Urothelium cell line (cell line): ENCODE results near the gene CYTH3.
"Not testable (repeated sequence)": the region's sequence is repeated elsewhere in the genome, so short reads cannot be mapped to it uniquely, and the experiment has no call there.

Experiments used
- DNase-seq: peaks from one replicate; pipeline ENCODE4 v3.0.0; 2011; ENCODE audit warnings: low spot score, mixed read lengths
- FAIRE-seq: peaks from 2 replicates; lab custom pipeline; 2011; peaks lifted over from hg19 to GRCh38; lab: Jason Lieb, UNC

CYTH3 gene

DNA sequence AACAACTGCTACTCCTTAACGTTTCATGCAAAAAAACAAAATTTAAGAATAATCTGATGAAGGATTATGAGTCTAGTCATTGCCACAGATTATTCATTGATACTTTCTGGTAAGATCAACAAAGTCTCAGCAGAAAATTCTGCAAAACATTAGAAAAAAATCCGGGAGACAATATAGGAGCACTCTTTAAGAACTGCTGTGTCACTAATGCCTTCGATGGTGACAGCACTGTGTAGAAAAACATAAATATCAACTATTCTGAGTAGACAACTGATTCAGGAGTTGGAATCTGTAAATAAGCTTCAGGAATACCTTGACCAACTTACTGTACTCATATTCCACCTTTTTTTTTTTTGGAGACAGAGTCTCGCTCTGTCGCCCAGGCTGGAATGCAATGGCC is 69.0 kb downstream of the CYTH3 start:
- peak; percentile 37 for FAIRE-seq
- DNase-seq: no peak

DNA sequence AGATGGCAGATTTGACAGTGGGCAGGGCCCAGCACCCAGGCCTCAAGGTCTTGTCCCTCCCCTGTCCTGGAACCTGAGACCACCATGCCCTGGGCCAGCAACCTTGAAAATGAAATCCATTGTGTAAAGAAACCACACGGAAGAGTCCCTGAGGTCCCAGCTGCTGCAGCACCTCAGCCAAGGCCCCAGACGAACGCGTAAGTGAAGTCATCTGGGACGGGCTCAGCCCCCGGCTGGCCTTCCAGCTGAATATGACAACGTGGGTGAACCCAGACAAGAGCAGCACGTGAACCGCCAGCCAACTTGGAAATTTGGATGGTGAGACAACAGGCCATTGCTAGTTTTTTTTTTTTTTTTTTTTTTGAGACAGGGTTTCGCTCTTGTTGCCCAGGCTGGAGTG is 70.3 kb downstream of the CYTH3 start:
- FAIRE-seq: no peak
- DNase-seq: no peak

DNA sequence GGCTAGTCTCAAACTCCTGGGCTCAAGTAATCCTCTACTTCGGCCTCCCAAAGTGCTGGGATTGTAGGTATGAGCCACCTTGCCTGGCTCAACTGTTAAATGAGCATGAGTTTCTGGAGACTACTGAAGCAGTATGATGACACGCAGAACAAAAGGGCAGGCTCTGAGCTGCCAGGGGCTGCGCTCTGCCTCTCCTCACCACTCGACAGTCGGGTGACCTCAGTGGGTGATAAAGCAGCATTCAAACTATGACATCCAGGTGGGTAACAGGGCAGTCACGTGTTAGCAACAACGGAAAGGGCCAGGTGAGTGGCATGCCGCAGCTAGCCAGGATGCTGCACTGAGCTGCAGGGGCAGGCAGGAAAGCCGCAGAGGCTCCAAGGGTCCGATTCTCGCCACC is 71.5 kb downstream of the CYTH3 start:
- DNase-seq (no peak), FAIRE-seq (peak; percentile 97)

DNA sequence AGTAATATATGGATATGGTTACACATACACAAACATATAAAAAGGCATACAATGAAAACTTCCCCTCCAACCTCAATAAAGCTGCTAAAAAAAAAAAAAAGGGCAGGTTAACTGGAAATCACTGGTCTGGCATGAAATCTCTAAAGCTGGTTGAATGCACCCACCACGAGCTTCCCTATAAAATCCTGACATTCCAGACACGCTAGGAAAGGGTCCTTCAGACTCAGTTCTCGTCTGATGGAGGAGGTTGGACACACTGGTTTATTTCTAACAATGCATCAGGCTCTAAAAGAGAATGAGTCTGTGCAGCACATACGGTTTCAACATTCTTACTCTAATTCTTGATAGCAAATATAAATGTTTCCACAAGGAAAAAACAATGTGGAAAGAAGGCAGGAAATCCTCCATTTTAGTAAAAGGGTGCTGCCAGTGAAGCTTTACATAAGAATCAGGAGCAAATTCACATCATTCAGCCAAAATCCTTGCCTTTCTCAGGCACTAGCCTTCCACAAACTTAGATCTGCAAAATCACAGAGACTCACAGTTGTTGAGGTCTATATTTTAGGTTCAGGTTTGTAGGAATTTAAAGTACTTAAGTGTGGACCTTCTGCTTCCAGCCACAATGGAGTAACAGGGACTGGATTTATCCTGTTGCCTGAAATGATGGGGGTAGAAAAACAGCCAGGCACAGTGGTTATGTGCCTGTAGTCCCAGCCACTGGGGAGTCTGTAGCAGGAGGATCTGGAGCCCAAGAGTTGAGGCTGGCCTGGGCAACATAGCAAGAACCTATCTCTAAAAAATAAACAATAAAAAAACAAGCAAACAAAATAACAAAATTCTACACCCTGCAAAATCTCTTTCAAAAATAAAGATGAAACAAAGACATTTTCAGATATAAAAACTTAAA is 73.5 kb downstream of the CYTH3 start:
- peak; percentile 84 for FAIRE-seq
- no peak for DNase-seq

DNA sequence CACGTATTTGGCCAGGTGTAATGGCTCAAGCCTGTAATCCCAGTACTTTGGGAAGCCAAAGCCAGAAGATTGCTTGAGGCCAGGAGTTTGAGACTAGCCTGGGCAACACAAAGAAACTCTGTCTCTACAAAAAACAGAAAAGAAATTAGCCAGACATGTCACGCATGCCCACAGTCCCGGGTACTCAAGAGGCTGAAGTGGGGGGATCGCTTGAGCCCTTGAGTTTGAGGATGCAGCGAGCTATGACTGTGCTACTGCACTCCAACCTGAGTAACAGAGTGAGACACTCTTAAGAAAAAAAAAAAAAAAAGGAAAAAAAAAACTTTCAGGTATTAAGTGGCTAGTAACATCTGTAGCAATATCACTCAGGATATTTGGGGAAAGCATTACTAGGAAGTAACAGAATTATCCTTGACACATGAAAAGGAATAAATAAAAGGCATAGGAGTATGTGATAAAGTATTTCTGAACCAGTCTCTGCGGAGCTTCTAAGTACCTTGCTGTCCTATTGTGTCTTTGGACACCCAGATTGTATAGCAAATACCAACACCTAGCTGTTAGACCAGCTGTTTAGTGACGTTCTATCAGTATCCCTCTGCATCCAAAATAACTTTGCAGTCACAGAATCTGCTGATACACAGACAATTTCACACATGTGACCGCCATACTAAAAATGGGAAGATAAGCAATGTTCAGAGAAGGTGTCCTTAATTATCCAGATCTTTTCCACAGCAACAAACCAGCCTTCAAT is 74.4 kb downstream of the CYTH3 start:
- FAIRE-seq (peak; percentile 94), DNase-seq (no peak)

DNA sequence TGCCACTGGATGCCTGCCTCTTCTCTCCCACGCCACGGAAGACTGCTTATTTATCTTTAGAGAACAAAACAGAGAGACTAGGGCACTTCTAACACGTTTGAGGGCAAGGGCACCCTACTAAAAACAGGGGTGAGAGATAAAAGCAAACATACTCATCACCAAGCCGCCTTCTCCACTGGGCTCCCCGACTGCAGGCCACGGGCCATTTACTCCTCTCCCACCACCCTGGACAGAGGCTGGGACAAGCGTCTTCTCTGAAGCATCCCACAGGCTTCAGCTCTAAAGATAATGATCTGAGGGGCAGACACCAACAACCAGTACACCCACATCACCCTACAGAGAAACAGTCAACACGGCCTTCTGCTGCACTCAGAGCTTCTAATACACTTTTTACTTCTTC is 78.7 kb downstream of the CYTH3 start:
- DNase-seq (no peak), FAIRE-seq (peak; percentile 77)

DNA sequence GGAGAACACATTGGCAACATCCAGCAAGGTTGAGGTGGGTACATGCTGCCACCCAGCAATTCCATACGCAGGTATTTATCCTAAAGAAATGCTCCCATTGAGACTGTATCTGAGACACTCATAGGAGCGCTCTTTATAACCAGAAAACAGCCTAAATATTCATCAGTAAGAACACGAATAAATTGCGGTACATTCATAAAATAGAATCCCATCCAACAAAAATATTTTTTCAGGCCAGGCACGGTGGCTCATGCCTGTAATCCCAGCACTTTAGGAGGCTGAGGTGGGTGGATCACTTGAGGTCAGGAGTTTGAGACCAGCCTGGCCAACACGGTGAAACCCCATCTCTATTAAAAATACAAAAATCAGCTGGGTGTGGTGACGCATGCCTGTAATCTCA is 81.9 kb downstream of the CYTH3 start:
- DNase-seq, FAIRE-seq: not testable (repeated sequence)

DNA sequence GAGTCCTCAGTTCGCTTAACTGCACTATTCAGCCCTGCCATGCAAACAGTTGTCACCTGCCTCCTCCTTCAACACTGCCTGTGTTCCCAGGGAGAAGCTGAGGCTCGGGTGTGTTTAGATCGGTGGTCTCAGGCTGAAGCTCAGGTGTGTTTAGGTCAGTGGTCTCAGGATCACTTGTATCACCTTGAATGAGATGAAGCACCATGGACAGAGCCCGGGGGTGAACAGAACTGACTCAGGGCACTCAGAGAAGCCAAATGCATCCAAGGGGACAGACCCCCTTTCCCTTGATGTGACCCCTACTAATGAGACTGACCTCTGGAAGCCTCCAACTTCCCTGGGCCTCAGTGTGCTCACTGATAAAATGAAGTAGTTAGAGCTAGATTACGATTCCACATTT is 84.0 kb downstream of the CYTH3 start:
- DNase-seq (no peak), FAIRE-seq (peak; percentile 93)

DNA sequence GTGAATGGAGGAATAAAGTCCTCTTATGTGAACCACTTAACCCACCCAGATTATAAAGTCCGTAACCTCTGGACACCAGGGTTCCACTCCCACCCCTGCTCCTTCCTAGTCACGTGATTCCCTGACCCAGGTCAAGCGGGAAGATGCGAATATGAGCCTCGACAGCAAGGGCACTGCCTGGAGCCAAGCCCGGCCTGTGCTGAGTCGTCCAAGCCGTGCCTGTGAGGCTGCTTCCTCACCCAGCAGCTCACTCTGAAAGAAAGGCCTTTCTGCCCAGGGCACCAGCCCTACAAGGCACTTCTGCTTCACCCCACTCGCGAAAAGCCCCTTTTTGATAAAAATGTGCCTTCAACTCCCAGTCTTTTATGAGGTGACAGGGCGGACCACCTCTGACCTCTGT is 85.8 kb downstream of the CYTH3 start:
- no peak for DNase-seq
- peak; percentile 32 for FAIRE-seq

DNA sequence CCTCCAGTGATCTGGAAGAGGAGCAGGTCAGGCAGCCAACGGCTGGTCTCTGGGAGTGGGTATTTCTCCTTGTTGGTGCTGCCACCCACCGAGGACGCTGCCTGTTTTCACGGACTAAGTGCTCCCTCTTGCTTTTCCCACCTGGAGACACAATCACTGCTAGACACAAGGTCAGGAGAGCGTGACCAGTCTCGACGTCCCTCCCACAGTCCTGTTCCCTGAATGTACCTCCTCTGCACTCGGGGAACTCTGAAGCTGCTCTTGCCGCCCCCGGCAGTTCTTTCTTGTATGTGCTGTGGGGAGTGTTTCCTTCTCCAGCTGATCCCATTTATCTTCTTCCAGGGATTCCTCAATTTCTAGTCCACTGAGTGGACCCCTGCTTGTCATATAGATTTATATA is 89.4 kb downstream of the CYTH3 start:
- DNase-seq (no peak), FAIRE-seq (peak; percentile 17)

DNA sequence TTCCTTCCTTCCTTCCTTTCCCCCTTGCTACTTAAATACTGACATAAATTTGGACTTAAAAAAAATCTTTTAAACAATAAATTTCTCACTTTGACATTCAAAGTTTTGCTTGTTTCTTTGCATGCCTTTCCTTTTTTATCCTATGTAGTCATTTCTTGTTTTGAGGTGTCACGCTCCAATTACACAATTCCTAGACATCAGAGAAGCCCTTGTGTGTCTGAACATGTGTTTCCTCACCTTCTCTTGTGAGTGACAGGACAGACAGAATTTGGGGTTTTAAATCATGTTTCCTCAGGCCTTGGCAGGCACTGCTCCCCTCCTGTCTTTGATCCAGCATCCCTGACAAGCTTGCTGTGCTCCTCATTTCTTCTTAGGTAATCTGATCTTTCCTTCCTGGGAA is 91.3 kb downstream of the CYTH3 start:
- DNase-seq: no peak
- no peak for FAIRE-seq

DNA sequence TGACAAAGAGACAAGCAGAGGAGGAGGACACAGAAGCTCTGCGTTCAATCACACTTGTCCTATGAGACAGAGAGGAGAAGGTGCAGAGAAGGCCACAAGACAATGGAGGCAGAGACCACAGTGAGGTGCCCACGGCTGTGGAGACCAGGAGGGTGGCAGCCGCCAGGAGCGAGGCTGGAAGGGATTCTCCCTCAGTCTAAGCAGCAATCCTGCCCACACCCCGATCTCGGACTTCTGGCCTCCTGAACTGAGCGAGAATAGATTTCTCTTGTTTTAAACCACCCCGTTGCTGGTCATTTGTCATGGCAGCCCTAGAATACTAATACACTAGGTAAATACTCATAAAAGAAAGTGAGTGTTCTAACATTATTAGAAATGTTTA is 92.1 kb downstream of the CYTH3 start:
- DNase-seq: no peak
- FAIRE-seq: no peak

DNA sequence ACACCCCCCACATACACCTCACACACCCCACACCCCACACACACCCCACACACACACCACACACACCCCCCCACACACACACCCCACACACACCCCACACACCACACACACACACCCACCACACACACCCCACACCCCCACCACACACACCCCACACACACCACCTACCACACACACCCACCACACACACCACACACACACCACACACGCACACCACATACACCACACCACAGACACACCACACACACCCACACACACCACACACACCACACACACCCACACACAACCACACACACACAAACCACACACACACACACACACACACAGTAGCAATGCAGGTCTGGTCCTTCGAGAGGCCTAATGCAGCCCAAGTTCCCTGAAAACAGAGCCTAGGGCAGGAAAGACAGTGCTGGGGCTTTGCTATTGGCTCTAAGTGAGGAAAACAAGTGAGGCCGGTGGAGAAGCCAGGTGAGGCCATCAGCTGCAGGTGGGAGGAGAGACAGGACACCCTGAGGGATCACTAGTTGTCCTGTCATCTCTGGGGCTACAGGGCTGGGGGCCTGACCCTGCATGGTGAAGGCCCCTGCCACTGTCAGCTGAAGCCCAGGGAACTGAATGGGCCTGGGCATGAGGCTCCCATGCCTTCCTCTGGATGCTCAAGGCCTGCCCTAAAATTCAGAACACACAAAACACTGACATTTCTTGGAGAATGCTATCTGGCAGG is 92.6 kb downstream of the CYTH3 start:
- FAIRE-seq: peak; percentile 100

DNA sequence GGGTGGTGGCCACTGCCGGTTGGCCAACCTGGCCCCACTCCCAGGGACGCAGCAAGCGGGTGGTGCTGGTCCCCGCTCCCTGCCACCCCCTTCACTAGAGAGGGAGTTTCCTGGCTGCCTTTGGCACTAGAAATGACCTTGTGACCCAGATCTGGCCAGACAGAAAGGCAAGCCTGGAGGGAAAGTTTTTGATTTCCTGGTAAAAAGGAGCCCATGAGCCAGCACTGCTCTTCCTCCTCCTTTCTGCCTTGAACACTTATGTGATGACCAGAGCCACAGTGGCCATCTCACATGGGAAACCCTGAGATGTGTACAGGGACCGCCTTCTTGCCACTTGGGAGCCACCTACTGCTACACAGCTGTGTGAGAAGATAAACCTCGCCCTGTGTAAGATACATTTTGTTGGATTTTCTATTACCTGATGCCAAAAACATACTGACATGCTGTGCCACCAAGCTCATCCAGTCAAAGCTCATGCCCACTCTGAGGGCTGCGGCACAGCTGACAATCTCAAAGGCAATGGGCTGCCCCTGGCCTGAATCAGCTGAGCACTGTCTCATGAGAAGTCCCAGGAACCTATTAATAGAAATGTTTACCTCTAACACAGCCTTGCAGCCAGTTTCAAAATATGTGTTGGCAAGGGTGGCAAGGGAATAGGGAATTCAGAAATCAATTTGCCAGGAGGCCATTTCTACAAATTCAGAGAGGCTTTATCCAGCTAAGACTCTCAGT is 94.0 kb downstream of the CYTH3 start:
- FAIRE-seq: peak; percentile 91
- DNase-seq: no peak

More for the DNA sequence above, 92.6 kb downstream of the CYTH3 start:
- DNase-seq: no peak

DNA sequence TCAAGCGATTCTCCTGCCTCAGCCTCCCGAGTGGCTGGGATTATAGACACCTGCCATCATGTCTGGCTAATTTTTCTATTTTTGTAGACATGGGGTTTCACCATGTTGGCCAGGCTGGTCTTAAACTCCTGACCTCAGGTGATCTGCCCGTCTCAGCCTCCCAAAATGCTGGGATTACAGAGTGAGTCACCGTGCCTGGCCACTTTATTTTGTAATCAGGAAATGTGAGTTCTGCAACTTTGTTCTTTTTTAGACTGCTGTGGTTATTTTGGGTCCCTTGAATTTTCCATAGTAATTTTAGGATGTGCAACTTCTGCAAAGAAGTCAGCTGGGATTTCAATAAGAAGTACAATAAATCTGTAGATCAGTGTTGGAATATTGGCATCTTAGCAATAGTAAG is 96.8 kb downstream of the CYTH3 start:
- peak; percentile 37 for FAIRE-seq
- DNase-seq: no peak

DNA sequence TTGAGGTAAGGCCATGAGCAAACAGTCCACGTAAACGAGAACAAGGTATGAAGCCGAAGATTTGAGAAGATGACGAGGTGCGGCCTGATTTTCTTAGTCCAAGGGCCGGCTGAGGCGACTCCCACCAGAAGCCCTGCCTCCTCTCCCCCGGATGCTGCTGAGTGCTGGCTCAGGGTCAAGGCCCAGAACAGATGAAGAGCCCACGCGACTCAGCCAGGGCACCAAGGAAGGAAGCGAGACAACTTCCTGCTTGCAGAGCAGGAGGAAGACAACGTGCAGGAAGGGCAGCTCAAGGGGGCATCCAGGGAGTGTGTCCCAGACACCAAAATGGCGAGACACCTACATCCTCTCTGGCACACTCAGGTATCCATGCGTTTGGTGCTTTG is 99.5 kb downstream of the CYTH3 start:
- DNase-seq (no peak), FAIRE-seq (no peak)

DNA sequence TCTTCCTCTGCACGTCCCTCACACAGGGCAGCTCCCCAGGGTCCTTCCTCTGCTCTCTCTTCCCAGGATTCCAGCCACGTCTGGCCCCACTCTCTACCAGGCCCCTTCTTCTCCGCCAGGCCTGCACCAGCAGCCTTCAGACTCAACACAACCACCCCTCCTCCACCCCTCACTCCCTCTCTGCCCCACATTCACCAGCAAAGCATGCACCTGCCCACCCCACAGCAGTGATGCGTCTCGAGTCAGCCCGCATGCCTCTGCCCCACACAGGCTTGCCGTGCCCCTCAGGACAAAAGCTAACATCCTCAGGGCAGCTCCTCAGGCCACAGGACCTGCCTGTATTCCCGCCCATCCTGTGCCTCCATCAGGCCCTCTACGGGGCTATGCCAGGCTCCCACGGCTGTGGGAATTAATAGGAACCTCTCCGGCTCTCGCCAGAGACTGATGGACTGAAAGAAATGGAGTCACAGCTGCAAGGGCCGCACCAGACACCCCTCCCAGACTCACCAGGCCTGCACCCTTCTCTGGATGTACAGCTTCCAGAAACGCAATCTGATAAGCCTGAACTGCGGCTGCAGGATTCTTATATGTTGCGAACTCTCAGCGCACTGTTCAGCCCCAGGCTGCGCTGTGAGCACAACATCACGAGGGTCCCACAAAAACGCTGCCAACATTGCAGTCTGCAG is 100.1 kb downstream of the CYTH3 start:
- DNase-seq (no peak), FAIRE-seq (peak; percentile 56)

DNA sequence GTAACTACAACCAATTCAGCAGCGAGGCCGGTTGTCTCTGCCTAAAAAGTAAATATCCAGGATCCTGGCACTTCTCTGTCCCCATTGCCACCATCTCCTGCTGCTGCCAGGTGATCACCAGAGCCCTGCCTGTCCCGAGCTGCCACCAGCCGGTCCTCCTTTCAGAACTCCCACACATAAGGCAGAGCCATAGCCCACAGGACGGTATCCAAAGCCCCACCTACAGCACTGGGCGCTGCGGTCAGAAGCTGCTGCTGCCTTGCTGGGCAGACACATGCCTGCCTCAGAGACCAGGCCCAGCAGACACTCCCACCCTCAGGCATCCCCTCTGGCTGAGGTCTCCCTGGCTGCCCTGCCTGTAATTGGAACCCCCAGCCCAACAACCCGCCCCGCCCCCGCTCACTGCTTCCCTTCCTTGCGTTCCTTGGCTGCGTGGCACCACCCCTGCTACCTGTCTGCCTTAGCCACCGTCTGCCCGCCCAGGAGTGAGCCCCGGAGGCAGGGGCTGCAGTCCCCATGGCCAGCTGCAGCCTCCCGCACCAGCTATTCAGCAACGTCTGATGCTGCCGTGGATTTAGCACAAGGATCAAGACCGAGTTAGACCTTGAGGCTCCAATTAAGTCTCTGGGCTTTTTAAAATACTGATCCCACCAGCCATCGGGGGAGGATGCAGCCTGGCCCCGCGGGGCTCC is 100.7 kb downstream of the CYTH3 start:
- DNase-seq (no peak), FAIRE-seq (no peak)
